Breast epithelium (tissue), 4 donors: ENCODE measurements around the gene TOX2. TPM values are rescaled to one million over a fixed set of nuclear protein-coding genes. Genes with fewer than 3 reads are reported as not detected.

ENCODE experiments used
- DNase-seq, 2 donors: peaks; one replicate each; pipeline ENCODE4 v3.0.0-alpha.2; 2019; ENCODE audit warnings: low spot score in 2 of 2
- H3K27ac ChIP-seq, 2 donors: fragments of 200-600 bp; sonication (generic) in 1 of 2; one replicate each; pipeline ENCODE4 v1.5.1; 2016 to 2019; ENCODE audit warnings: mild to moderate bottlenecking in 1 of 2
- H3K27me3 ChIP-seq, 2 donors: fragments of 200-600 bp; sonication (generic) in 1 of 2; one replicate each; pipeline versions ENCODE4 v1.5.1 to v1.6.0; 2017 to 2019; ENCODE audit warnings: control low read depth in 1 of 2, mild to moderate bottlenecking in 1 of 2
- H3K36me3 ChIP-seq: fragments of 200-600 bp; one replicate; pipeline ENCODE4 v1.5.1; 2019
- H3K4me1 ChIP-seq, 2 donors: fragments of 200-600 bp; sonication (generic); one replicate each; pipeline ENCODE4 v1.5.1; 2016 to 2019; ENCODE audit warnings: control low read depth in 1 of 2
- H3K4me3 ChIP-seq, 3 donors: fragments of 200-600 bp; sonication (generic); 1 replicate in 2 of 3; 2 replicates in 1 of 3; pipeline ENCODE4 v1.5.1; 2016 to 2019; ENCODE audit warnings: mild to moderate bottlenecking in 3 of 3, moderate library complexity in 2 of 3
- H3K9me3 ChIP-seq, 2 donors: fragments of 200-600 bp; sonication (generic) in 1 of 2; one replicate each; pipeline ENCODE4 v1.5.1; 2016 to 2019; ENCODE audit warnings: control low read depth in 1 of 2
- POLR2A ChIP-seq: fragments of 450-650 bp; IDR thresholded peaks from one replicate; pipeline ENCODE4 v1.6.1; 2016; ENCODE audit warnings: antibody characterized with exemption, mild to moderate bottlenecking, moderate library complexity
- POLR2AphosphoS5 ChIP-seq, 3 donors: sonication (generic); formaldehyde crosslinking; IDR thresholded peaks; one replicate each; pipeline ENCODE4 v1.6.1; 2017; ENCODE audit warnings: antibody characterized with exemption in 3 of 3
- intact Hi-C: fragments of 100-400 bp; cut with DNase I; formaldehyde crosslinking; loops from one replicate; pipeline ENCODE4 v1.15.1; 2023; ENCODE audit warnings: low total_unique reads
- total RNA-seq, 3 donors: library from RNA; depleted of rRNA; stranded (reverse); fragments of >200 nt; gene quantifications; one replicate each; pipeline ENCODE4 v1.1.0, GENCODE V29; 2016
- TF ChIP-seq, protein P1 (sequence below), 3 donors: fragments of 450-650 bp; IDR thresholded peaks; one replicate each; pipeline ENCODE4 v1.5.1; 2016 to 2017; ENCODE audit warnings: antibody characterized with exemption in 3 of 3, mild to moderate bottlenecking in 3 of 3, moderate library complexity in 3 of 3

The TOX2 gene
- total RNA-seq, 3 donors from 2014 or later = 0.44 to 7.4 (median 0.66) TPM

DNA sequence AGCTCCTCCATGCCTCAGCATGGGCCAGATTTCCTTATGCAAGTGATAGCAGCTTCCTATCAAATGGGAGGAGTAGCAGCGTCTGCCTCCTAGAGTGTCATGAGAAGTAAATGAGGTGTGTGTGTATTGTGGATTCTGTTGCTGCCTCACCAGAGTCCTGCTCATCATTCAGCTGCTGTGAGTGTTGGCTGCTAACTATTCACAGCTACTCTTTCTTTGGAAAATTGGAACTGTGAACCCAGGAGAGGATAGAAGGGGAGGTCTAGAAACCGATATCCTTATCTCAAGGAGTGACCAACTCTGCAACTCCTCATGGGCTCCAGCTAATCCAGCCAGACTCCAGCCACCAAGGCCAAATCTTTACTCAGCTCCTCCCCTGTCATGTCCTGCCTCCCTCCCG is 63.3 kb downstream of the TOX2 start:
- intact Hi-C loops = no loop called here
- H3K27me3 ChIP-seq = peaks cover 0 to 16% of the 10 kb centered on the region in 2 donors
- no peak overlapping the region for H3K27ac ChIP-seq
- no peak overlapping the region for H3K4me3 ChIP-seq
- DNase-seq = no peak
- no peaks in the 10 kb centered on the region for H3K36me3 ChIP-seq
- no peaks in the 10 kb centered on the region for H3K4me1 ChIP-seq
- no peaks in the 10 kb centered on the region for H3K9me3 ChIP-seq
- no peak for TF ChIP-seq POLR2A
- TF ChIP-seq POLR2AphosphoS5 (IDR thresholded peaks at IDR 0.05) = no peak
- TF ChIP-seq, protein P1, sequence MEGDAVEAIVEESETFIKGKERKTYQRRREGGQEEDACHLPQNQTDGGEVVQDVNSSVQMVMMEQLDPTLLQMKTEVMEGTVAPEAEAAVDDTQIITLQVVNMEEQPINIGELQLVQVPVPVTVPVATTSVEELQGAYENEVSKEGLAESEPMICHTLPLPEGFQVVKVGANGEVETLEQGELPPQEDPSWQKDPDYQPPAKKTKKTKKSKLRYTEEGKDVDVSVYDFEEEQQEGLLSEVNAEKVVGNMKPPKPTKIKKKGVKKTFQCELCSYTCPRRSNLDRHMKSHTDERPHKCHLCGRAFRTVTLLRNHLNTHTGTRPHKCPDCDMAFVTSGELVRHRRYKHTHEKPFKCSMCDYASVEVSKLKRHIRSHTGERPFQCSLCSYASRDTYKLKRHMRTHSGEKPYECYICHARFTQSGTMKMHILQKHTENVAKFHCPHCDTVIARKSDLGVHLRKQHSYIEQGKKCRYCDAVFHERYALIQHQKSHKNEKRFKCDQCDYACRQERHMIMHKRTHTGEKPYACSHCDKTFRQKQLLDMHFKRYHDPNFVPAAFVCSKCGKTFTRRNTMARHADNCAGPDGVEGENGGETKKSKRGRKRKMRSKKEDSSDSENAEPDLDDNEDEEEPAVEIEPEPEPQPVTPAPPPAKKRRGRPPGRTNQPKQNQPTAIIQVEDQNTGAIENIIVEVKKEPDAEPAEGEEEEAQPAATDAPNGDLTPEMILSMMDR (IDR thresholded peaks at IDR 0.05) = no peak

DNA sequence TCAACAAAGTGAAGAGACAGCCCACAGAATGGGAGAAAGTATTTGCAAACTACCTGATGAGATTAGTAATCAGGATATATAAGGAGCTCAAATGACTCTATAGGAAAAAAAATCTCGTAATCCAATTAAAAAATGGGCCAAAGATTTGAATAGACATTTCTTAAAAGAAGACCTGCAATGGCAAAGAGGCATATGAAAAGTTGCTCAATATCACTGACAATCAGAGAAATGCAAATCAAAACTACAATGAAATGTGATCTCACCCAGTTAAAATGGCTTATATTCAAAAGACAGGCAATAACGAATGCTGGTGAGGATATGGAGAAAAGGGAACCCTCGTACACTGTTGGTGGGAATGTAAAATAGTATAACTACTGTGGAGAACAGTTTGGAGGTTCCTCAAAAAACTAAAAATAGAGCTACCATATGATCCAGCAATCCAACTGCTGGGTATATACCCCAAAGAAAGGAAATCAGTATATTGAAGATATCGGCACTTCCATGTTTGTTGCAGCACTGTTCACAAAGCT is 65.0 kb downstream of the TOX2 start:
- no peak overlapping the region for H3K27ac ChIP-seq
- no peak overlapping the region for H3K4me3 ChIP-seq
- H3K36me3 ChIP-seq = no peaks in the 10 kb centered on the region
- H3K27me3 ChIP-seq = peaks cover 0 to under 1% of the 10 kb centered on the region in 2 donors
- H3K4me1 ChIP-seq = no peaks in the 10 kb centered on the region
- no peak for TF ChIP-seq POLR2AphosphoS5 (IDR thresholded peaks at IDR 0.05)
- TF ChIP-seq POLR2A = no peak
- TF ChIP-seq, protein P1 (IDR thresholded peaks at IDR 0.05) = no peak
- no peaks in the 10 kb centered on the region for H3K9me3 ChIP-seq
- intact Hi-C loops = no loop called here
- DNase-seq = no peak

DNA sequence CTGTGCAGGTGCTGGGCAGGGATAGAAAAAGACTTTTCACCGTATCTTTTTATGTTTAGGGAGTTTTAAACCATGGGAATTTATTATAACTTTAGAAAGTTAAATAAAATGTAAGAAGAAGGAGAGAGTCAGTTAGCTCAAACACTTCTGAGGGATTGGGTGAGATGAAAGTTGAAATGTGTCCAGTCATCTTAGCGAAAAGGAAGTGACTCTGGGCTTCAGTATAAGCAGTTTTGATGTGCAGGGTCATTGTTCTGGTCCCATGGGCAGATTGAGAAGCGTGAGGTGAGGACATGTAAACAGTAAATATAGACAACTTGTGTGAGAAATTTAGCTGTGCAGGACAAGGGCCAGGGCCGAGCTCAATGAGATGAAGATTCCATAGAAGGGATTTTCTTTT is 66.9 kb downstream of the TOX2 start:
- no peak for TF ChIP-seq POLR2A
- TF ChIP-seq POLR2AphosphoS5 (IDR thresholded peaks at IDR 0.05) = no peak
- TF ChIP-seq, protein P1 (IDR thresholded peaks at IDR 0.05) = no peak
- Histone ChIP-seq H3K27ac (no peak overlapping the region), H3K9me3 (no peaks in the 10 kb centered on the region), H3K4me3 (no peak overlapping the region), H3K27me3 (no peaks in the 10 kb centered on the region), H3K36me3 (no peaks in the 10 kb centered on the region), H3K4me1 (no peaks in the 10 kb centered on the region)
- no peak for DNase-seq
- intact Hi-C loops = no loop called here

DNA sequence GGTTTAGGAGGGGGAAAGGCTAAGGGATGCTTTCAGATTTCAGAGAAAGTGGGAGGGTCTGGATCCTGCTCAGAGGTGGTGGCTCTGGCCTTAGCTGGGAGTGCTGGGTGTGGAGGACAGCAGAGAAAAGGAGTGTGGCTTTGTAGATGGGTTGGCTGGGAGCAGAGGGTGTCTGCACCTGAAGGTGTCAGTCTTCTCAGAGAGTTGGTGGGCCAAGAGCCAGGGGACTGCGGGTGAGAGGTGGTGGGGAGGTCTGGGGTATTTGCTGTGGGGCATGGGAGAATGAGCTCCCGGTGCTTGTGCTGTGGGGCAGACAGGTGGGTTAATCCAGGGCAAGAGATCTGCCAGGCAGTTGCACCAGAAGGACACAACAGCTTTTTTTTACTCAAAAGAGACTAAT is 67.4 kb downstream of the TOX2 start:
- Histone ChIP-seq H3K27me3 (no peaks in the 10 kb centered on the region), H3K9me3 (no peaks in the 10 kb centered on the region), H3K4me1 (no peaks in the 10 kb centered on the region), H3K4me3 (no peak overlapping the region), H3K27ac (no peak overlapping the region), H3K36me3 (no peaks in the 10 kb centered on the region)
- TF ChIP-seq POLR2AphosphoS5 (IDR thresholded peaks at IDR 0.05) = no peak
- no peak for TF ChIP-seq POLR2A
- TF ChIP-seq, protein P1 (IDR thresholded peaks at IDR 0.05) = no peak
- intact Hi-C loops = no loop called here
- DNase-seq = no peak

DNA sequence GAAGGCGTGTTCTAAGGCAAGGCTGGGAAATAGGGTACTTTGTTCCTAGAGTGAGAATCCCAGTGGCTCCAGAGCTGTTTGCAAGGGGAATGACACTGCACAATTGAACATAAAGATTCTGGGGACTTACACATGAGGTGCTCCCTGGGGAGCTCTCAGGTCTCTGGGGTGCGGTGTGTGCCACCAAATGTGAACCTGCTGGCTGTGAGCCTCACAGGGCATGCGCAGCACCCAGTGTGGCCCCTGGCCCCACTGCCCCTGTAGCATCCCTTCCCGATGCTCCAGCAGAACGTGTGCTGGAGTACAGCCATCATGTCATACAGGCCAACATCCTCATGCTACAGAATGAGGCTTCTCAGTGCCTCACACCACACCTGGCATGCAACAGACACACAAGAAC is 68.2 kb downstream of the TOX2 start:
- intact Hi-C loops = no loop called here
- Histone ChIP-seq H3K36me3 (no peaks in the 10 kb centered on the region), H3K4me3 (no peak overlapping the region), H3K9me3 (no peaks in the 10 kb centered on the region), H3K4me1 (no peaks in the 10 kb centered on the region), H3K27ac (no peak overlapping the region), H3K27me3 (no peaks in the 10 kb centered on the region)
- no peak for TF ChIP-seq POLR2A
- TF ChIP-seq, protein P1 (IDR thresholded peaks at IDR 0.05) = no peak
- no peak for TF ChIP-seq POLR2AphosphoS5 (IDR thresholded peaks at IDR 0.05)
- no peak for DNase-seq
